Measurements from ENCODE around the gene TOR2A.

TOR2A gene

DNA sequence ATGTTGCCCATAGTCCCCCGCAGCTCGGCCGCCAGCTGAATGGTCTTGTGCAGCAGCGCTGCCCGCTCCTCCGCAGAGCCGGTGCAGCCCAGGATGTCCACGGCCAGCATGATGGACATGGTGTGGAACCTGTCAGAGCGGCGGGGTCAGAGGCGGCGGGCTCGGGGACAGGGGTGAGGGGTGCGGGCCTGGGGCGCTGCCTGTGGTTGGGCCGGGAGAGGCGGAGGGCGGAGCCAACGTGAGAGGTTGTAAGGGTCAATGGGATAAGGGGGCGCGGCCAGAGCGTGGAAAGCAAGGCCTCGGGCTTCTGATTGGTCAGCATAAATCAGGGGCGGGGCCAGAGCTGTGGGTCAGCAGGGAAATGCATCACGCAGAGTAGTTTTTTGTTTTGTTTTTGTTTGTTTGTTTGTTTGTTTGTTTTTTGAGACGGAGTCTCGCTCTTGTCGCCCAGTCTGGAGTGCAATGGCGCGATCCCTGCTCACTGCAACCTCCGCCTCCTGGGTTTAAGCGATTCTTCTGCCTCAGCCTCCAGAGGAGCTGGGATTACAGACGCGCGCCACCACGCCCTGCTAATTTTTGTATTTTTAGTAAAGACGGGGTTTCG lies 6.8 kb upstream of the TOR2A start:
- peak; percentile 30 for DNase-seq

GRCh38 chr9:127739614-127740330 lies 4.7 kb upstream of the TOR2A start:
- DNase-seq: no peak

- no peak for DNase-seq
Measured at GRCh38 chr9:127738666-127739065, 3.6 kb upstream of the TOR2A start.

DNA sequence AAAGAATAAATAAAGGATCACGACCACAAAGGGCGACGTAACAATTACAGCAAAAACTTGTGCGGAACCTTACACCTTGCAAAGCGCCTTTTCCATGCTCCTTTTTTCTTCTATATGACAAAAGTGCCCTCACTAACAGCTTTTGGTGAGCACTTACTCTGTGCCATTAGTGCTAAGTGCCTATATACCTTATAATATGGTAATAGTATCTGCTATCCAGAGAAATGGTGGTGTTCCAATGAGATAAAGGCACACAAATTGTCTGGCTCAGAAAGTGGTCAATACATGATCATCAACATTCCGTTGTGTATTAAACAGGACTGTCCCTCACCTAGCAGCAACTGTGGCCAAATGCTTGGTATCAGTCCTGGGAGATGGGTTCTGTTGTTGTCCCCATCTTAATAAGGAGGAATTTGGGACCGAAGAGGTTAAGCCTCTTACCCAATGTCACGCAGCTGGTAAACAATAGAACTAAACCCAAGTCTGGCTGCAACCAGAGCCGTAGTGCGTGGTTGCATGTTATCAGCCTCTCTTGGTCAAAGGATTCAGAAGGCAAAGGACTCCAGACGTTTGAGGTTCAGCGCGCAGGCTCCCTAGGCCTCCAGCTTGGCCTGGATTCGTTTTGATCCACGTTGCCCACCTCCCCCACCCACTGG lies 564 bp upstream of the TOR2A start:
- DNase-seq: no peak

DNA sequence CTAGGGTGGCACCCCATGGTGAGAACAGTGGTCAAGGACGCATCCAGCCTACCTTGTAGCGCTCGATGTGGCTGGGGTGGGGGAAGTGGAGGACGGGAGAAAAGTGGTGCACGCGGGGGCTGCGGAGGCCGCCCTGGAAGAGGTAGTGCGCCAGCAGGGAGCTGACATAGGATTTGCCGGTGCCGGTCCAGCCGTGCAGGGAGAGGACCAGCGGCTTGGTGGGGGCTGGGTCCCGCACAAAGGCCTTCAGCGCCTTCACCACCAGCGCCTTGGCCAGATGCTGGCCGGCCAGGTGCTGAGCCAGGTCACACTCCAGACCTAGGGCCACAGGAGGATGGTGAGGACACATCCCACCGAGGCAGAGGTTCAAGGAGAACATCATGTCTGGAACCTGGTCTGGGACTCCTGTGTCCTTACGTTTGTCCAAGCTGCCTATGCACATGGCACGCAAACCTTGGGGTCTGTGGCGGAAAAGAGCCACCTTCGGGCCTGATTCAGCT lies 797 bp downstream of the TOR2A start:
- DNase-seq: no peak

DNA sequence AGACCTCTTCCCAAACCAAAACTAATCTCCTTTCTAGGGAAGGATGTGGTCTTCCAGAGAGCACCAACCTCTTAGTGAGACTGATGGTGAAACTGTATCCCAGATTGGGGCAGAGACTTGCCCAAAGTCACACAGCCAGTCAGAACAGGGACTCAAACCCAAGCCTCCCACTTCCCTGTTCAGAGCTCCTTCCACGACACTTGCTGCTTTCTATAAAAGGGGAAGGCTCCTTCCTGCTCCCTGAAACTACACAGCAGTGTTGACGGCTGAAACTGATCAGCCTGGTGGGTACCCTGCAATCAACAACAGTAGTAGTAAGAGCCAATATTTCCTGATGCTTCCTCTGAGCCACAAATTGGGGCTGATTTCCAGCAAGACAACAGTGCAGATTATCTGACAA lies 1.5 kb downstream of the TOR2A start:
- no peak for DNase-seq

- DNase-seq: no peak
Measured at GRCh38 chr9:127732444-127732843, 2.6 kb downstream of the TOR2A start.

GRCh38 chr9:127731938-127732337 lies 3.2 kb downstream of the TOR2A start:
- DNase-seq: no peak

- no peak for DNase-seq
Measured at GRCh38 chr9:127730799-127731410, 4.2 kb downstream of the TOR2A start.

GRCh38 chr9:127730262-127730661 lies 4.8 kb downstream of the TOR2A start:
- DNase-seq: no peak

GRCh38 chr9:127729522-127730256 lies 5.4 kb downstream of the TOR2A start:
- no peak for DNase-seq

DNA sequence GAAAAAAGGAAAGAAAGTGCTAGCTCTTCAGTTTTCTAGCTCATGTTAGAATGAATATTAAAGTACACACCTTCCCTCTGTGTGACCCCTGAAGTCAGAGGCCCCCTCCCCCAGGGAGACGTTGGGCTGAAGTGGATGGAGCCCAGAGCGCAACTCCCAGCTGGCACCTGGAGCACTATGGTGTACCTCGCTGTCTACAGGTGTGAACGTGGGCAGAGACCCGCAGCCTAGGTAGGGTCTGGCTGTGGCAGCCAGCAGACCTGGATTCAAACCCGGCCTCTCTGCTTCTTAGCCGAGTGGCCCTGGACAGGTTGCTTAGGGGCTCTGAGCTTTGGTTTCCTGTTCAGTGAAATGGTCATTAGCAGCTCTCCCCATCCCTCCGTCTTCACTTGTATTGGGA lies 6.3 kb downstream of the TOR2A start:
- no peak for DNase-seq

DNA sequence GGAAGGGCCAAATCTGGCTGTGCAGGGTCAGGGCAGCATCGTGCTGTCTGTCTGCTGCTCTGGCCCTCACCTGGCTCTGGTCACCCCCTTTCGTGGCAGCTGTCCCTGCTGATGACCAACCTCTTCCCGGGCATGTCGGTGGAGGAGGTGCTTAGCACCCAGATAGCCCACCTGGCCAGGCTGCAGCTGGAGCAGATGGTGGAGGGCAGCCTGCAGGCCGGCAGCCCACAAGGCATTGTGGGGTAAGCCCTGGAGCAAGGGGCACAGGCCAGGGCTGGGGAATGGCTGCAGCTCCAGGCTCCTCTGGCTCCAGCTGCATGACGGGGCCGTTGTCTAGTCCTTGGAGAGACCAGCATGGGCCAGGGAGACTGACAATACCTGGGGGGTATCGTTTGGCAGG lies 8.2 kb downstream of the TOR2A start:
- DNase-seq: no peak

DNA sequence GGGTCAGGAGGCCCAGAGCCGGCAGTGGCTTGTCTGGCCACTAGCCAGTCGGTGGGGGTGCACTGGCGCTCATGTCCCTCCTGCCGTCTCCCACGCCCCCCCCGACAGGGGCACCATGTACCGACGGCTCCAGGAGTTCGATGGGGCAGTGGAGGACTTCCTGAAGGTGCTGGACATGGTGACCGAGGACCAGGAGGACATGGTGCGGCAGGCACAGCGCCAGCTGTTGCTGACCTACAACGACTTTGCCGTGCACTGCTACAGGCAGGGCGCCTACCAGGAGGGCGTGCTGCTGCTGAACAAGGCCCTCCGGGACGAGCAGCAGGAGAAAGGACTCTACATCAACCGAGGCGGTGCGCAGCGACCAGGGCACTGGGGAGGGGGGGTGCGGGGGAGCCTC lies 11.1 kb downstream of the TOR2A start:
- DNase-seq: no peak

GRCh38 chr9:127723444-127723843 lies 11.7 kb downstream of the TOR2A start:
- DNase-seq: peak; percentile 65

GRCh38 chr9:127723013-127723412 lies 12.1 kb downstream of the TOR2A start:
- DNase-seq: no peak

DNA sequence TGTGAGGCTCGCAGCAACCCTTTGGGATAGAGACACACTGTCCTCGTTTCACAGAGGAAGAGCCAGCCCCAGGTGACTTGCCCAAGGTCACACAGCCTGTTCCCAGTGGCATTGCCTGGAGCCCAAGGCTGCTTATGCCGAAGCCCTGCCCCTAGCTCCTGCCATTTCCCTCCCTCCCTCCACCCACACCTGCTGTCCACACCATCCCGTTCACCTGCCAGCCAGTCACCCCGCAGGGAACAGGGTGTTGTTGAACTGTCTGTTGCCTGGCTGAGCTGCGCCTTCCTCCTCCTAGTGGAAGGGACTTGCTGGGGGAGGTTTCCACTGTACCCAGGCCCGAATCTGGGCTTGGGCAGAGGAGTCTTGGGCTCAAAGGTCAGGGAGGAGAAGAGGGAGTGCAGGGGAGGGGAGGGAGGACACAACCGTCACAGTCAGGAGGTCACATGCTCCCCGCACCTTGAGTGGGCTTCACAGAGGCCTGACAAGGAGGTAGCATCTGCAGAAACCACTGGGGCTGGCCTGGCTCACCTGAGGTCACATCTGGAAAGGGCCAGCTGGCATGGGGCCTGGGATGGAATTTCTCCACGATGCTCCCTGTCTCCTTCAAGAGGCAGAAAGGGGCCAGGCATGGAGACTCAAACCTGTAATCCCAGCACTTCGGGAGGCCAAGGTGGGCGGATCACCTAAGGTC lies 12.9 kb downstream of the TOR2A start:
- DNase-seq: no peak

DNA sequence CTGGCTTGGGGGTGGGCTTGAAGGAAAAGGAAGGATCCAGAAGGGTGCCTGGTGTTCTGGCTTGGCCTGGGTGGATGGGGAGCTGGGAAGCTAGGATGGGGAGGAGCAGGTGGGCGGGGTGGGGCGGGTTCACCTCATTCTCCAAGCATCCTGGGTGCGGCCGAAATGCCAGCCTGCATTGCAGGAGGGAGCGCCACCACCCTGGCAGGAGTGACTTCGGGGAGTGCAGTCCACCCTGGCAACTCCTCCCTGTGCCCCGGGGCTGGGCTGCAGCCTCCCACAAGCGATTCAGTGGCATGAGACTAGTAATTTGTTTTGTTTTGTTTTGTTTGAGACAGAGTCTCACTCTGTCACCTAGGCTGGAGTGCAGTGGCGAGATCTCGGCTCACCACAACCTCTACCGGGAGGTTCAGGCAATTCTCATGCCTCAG lies 13.7 kb downstream of the TOR2A start:
- no peak for DNase-seq

DNA sequence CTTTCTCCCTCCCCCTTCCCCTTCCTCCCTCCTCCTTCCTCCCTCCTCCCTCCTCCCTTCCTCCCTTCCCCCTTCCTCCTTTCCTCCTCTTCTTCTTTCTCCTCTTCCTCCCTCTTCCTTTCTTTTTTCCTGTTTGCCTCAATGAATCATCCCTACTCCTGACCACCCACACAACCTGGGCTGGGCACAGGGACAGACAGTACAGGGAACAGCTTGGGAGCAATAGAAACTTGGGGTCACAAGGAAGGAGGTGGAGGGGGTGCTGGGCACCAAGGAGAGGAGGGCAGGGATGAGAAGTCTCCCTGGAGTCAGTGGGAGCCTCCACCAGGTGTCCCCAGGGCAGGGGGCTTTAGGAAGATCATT lies 14.2 kb downstream of the TOR2A start:
- no peak for DNase-seq

GRCh38 chr9:127720031-127720864 lies 14.8 kb downstream of the TOR2A start:
- no peak for DNase-seq

DNA sequence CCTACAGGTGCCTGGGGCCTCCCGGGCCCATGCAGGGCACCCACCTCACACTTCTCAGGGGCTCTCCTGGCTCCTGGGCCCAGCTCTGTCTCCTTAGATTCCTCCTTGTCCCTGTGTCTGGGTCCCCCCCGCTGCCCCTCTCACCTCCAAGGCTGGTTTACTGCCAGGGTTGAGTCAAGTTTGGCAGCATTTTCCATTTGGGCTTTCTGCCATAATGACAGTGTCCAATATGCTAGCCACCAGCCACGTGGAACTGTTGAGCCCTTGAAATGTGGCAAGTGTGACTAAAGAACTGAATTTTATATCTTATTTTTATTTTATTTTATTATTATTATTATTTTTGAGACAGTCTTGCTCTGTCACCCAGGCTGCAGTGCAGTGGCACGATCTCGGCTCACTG lies 17.3 kb downstream of the TOR2A start:
- DNase-seq: no peak

DNA sequence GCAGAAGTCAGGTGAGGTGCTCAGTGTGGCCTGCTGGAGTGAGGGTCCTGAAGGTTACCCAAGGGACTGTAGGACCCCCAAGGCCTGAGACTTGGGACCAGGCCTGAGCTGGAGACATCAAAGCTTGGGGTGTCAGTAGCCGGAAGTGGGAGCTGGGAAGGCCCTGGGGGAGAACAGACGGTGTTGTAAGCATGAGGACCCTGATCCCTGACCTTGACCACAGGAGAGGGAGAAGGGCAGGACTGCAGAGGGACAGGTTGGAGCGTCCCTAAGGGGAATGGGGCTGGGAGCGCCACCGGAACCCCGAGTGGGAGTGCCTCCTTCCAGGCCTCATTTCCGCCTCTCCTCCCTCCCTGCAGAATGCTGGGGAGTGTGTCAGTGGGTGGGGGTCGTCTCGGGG lies 18.7 kb downstream of the TOR2A start:
- no peak for DNase-seq

Measured in fibroblast of skin of right quadriceps (primary cell).